ENCODE data around the gene NAT16. TPM values are rescaled to one million over a fixed set of nuclear protein-coding genes. Genes with fewer than 3 reads are reported as not detected.

The NAT16 gene
- total and polyA plus RNA-seq, 12 donors: 0.14 TPM; not detected in 11

GRCh38 chr7:101165958-101166647 is 14.0 kb downstream of the NAT16 start:
- no peak for TF ChIP-seq CTCF (IDR thresholded peaks at IDR 0.05)
- no peak for TF ChIP-seq POLR2A (IDR thresholded peaks at IDR 0.05)
- H3K27me3 ChIP-seq: peaks cover 42% of the 10 kb centered on the region
- 0 to 4% (median 2%) methylated on average over 22 to 38 of the region's 38 CpGs for whole genome bisulfite sequencing, 4 donors

GRCh38 chr7:101165075-101165957 is 14.8 kb downstream of the NAT16 start, which contains the start of gene VGF:
TSS of gene VGF (minus strand) at chr7:101165569. CDS start at chr7:101164843, 726 bp downstream.
- Histone ChIP-seq H3K27me3 (peaks cover 34% of the 10 kb centered on the region), H3K4me1 (replicated peaks in 1 of 2) (peaks cover 12 to 34% of the 10 kb centered on the region in 2 donors)

More at GRCh38 chr7:101165958-101166647, 14.0 kb downstream of the NAT16 start:
- intact Hi-C loops (cut with DNase I): loop anchor here in 1 of 2 donors (10.0 kb wide), 1 partner anchor 271 kb away; the partner anchor contains the start of gene ACHE
- peaks cover 12 to 34% of the 10 kb centered on the region in 2 donors for H3K4me1 ChIP-seq (replicated peaks in 1 of 2)
- peak overlapping the region in 1 of 4 donors; percentile 8 for H3K4me3 ChIP-seq
- no peaks in the 10 kb centered on the region for H3K9me3 ChIP-seq (replicated peaks in 1 of 3)
- no peak overlapping the region for H3K27ac ChIP-seq
- no peak for DNase-seq
- H3K36me3 ChIP-seq (replicated peaks in 1 of 2): no peaks in the 10 kb centered on the region

DNA sequence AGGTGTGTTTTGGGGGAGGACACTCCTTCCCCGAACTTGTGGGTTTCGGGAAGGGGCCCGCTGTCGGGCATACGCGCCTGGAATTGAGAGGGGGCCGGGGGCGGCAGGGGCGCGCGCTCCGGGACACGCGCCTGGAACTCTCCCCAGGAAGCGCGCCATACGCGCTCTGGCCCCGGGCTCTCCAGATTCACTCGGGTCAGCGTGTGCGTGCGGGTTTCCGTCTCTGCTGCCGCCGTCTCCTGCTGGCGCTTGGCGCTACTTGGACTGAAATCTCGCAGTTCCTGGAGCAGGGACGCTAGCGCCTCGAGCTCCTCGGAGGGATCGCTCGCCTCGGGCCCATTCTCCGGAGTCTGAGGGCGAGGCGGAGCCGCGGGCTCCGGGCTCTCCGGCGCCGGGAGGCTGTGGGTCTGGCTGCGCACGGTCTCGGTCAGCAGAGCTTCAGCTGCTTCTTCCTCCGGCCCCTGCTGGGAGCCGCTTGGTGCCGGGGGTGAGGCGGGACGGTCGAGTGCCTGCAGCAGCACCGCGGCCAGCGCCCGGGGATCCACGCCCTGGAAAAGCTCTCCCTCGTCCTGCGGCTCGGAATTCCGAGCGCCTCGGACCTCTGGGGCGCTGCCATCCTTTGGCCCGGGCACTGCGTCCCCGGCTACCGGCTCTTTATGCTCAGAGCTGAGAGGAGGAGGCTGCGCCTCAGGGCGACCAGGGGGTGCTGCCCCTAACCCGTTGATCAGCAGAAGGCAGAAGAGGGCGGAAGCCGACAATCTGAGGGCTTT is 15.8 kb downstream of the NAT16 start:
- H3K27ac ChIP-seq: no peak overlapping the region
- peaks cover 23% of the 10 kb centered on the region for H3K27me3 ChIP-seq
- intact Hi-C loops (cut with DNase I): loop anchor here in 1 of 2 donors (10.0 kb wide), 1 partner anchor 269 kb away; the partner anchor contains the start of gene ACHE
- no peak overlapping the region for H3K4me3 ChIP-seq
- H3K4me1 ChIP-seq (replicated peaks in 1 of 2): peaks cover 12 to 31% of the 10 kb centered on the region in 2 donors
- no peaks in the 10 kb centered on the region for H3K9me3 ChIP-seq (replicated peaks in 1 of 3)
- peak in 4 of 7 donors; percentile 44 to 59 (median 52) for DNase-seq
- WGBS, 4 donors: 1 to 7% (median 4%) methylated on average over 2 to 75 of the region's 75 CpGs
- TF ChIP-seq POLR2A (IDR thresholded peaks at IDR 0.05) (no peak), CTCF (IDR thresholded peaks at IDR 0.05) (no peak)
- peaks cover 0 to 1% of the 10 kb centered on the region in 2 donors for H3K36me3 ChIP-seq (replicated peaks in 1 of 2)

More at GRCh38 chr7:101165075-101165957, 14.8 kb downstream of the NAT16 start, which contains the start of gene VGF:
- H3K36me3 ChIP-seq (replicated peaks in 1 of 2): no peaks in the 10 kb centered on the region
- peak; percentile 91 to 96 (median 92) for DNase-seq
- H3K9me3 ChIP-seq (replicated peaks in 1 of 3): no peaks in the 10 kb centered on the region
- no peak for TF ChIP-seq CTCF (IDR thresholded peaks at IDR 0.05)
- TF ChIP-seq POLR2A (IDR thresholded peaks at IDR 0.05): peak in 1 of 2 donors; percentile 16
- intact Hi-C loops (cut with DNase I): loop anchor here in 1 of 2 donors (10.0 kb wide), 1 partner anchor 271 kb away; the partner anchor contains the start of gene ACHE
- WGBS, 4 donors: 1 to 6% (median 3%) methylated on average over 35 to 74 of the region's 74 CpGs
- peak within 1 kb of the TSS in 1 of 4 donors; percentile 8 for H3K4me3 ChIP-seq
- H3K27ac ChIP-seq: no peak within 1 kb of the TSS
